Stimulated activated CD4-positive, alpha-beta T cell treated with anti-CD3 and anti-CD28 coated beads, Interleukin-12 subunit alpha, Interleukin-12 subunit beta, amount 100 ng/mL, for 4 hours (primary cell): ENCODE data around the gene OXTR.
"Not testable (repeated sequence)": the region's sequence is repeated elsewhere in the genome, so short reads cannot be mapped to it uniquely, and the experiment has no call there.

Experiments used
- DNase-seq: peaks from one replicate; pipeline ENCODE4 v3.0.0-alpha.2; 2020

OXTR gene

GRCh38 chr3:8739757-8740504 lies 29.5 kb downstream of the OXTR start:
- no peak for DNase-seq

- DNase-seq = no peak
Measured at GRCh38 chr3:8738639-8739038, 30.8 kb downstream of the OXTR start.

DNA sequence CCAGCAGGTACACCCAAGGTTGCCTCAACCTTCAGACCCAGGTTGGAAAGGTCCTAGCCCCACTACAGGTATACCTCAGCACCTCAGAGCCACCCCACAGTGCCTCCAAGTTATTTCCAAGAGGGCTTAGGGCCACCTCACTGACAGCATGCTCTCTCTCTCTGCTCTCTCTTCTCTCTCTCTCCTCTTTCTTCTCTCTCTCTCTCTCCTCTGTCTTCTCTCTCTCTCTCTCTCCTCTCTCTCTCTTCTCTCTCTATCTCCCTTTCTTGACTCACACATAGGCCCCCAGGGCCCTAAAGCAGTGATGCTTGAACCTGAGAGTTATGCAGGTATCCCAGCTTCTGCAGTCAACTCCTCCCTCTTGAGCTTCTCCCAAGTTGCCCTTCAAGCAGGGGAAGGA lies 31.6 kb downstream of the OXTR start:
- DNase-seq = no peak

GRCh38 chr3:8737301-8737700 lies 32.1 kb downstream of the OXTR start:
- DNase-seq = no peak

DNA sequence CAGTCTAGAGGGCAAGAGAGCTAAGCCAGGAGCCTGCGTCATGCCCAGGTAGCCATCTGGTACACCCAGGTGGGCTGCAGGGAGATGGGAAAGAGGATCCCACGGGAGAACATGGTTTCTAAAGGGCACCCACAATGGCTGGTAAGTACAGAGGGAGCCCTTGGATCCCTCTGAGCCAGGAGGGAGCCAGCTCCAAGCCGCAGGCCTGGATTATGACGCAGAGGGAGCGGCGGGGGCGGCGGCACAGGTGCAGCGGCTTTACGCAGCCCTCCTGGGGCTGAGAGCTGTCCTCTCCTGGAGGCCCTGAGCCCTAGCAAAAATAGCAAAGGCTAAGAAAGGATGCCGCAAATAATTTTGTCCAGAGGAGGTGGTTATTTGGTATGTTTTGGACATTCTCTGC lies 33.0 kb downstream of the OXTR start:
- DNase-seq = no peak

DNA sequence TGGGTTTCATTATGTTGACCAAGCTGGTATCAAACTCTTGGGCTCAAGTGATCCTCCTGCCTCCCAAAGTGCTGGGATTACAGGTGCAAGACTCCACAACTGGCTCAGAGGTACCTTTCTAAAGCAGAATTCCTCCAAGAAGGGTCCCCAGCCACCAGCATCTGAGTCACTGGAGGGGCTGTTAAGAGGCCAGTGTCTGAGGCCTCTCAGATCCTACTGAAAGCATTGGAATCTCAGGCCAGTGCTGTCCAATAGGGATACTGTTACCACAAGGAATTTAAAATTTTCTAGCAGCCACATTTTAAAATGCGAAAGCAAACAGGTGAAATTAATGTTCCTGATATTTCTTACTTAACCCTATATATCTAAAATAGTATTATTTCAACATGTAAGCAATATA lies 34.5 kb downstream of the OXTR start:
- no peak for DNase-seq

GRCh38 chr3:8734137-8734878 lies 35.1 kb downstream of the OXTR start:
- no peak for DNase-seq

GRCh38 chr3:8733332-8734094 lies 35.9 kb downstream of the OXTR start, which contains the start of gene CAV3:
CAV3 (plus strand) TSS chr3:8733802; CDS start chr3:8733877, 75 bp downstream.
- DNase-seq = no peak

DNA sequence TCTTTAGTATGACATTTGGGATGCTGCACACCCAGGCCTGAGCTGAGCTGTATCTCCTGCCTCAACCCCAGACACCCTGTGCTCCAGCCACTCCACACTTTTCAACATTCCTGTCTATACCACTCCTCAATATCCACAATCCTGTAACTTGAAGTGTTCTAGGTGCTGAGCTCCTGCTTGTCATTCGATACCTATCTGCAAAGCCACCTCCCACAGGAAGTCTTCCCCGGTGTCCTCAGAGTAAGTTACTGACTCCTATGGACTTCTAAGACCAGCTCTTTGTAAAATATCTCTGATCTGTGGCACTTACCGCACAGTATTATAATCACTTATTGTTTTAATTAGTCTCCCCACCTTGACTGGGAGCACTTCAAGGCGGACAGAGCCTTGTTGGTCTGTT lies 37.0 kb downstream of the OXTR start:
- DNase-seq = no peak

- no peak for DNase-seq
Measured at GRCh38 chr3:8730656-8731055, 38.8 kb downstream of the OXTR start.

DNA sequence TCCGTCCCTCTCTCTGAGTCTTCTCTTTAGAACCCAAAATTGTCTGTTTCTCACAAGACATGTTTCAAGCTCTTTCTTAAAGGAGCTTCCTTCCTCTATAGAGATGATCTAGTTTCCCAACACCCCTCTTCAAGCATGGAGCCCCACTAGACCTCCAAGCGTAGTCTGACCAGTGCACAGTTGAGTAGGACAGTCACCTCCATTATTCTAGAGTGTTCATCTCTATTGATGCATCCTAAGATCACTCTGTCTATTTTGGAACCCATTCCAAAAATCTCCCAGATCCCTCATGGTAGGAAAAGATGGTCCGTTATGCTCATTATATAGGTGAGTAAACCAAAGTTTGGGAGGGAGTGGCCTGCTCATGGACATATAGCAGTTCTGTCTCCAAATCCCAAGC lies 39.9 kb downstream of the OXTR start:
- no peak for DNase-seq

DNA sequence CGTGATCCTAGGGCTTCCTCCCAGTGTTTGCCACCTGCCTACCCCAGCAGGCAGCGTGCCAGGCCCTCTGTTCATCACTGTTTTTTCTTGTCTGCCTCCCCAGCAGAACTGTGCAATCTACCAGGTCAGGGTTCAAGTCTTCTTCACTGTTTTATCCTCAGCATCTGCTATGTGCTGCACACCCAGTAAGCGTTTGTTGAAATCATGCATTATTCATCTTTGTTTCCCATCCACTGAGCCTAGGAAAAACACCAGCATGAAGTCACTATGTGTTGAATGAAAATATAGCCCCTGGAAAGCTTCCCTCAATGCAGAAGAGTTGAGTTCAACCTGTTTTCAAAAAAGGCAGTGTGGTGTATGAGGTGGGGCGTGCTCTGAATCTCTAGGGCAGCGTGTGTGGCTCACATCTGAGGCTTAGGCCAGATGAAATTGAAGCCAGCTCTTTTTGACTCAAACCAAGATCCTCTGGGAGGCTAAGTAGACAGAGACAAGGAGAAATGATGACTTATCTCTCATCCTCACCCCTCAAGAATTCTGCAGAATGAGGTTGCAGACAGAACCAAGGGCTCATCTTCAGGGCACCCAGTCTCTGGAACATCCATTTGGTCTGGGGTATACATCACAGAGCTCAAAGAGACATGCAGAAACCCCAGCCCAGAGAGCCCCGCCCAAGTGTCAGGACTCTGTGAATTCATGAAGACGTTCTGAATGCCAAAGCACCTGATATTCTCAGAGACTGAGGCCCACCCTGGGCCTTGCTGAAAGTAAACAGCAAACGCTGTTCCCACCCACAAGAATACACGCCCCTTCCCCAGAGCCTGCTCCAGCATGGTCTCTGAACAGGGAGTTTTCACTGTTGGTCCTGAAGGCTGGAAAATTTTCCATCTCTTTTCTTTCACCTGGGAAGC lies 41.6 kb downstream of the OXTR start:
- no peak for DNase-seq

DNA sequence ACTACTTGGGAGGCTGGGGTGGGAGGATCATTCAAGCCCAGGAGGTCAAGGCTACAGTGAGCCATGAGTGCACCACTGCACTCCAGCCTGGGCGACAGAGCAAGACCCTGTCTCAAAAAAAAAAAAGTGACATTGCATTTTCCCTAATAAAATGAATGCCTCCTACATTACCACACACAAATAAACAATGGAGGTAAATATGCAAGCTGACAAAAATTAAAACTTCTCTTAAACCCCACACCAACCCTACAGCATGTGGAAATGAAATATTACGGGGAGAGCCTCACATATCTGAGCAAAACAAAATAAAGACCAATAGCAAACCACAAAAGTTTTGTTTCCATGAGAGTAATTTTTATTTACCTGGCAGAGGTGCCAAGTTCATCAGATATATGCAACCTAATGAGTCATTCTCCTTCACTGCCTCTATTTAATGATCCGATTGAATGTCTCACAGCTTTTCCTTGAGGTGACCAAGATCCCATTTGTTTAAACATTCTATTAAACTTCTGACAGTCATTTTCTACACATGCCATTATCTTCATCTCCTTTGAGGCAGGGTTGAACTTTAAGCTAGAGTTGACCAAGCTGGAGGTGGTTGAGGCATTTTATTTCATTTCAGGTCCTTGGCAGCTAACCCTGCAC lies 45.2 kb downstream of the OXTR start:
- no peak for DNase-seq

GRCh38 chr3:8723612-8724011 lies 45.8 kb downstream of the OXTR start:
- DNase-seq = no peak

- no peak for DNase-seq
Measured at GRCh38 chr3:8722808-8723207, 46.6 kb downstream of the OXTR start.

DNA sequence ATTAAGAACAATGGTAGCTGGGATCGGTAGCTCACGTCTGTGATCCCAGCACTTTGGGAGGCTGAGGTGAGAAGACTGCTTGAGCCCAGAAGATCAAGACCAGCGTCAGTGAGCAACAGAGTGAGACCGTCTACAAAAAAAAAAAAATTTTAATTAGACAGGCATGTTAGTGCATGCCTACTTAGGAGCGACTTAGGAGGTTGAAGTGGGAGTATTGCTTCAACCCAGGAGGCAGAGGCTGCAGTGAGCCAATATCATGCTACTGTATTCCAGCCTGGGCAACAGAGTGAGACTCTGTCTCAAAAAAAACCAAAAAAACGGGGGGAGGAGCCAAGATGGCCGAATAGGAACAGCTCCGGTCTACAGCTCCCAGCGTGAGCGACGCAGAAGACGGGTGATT lies 53.7 kb downstream of the OXTR start:
- not testable (repeated sequence) for DNase-seq

DNA sequence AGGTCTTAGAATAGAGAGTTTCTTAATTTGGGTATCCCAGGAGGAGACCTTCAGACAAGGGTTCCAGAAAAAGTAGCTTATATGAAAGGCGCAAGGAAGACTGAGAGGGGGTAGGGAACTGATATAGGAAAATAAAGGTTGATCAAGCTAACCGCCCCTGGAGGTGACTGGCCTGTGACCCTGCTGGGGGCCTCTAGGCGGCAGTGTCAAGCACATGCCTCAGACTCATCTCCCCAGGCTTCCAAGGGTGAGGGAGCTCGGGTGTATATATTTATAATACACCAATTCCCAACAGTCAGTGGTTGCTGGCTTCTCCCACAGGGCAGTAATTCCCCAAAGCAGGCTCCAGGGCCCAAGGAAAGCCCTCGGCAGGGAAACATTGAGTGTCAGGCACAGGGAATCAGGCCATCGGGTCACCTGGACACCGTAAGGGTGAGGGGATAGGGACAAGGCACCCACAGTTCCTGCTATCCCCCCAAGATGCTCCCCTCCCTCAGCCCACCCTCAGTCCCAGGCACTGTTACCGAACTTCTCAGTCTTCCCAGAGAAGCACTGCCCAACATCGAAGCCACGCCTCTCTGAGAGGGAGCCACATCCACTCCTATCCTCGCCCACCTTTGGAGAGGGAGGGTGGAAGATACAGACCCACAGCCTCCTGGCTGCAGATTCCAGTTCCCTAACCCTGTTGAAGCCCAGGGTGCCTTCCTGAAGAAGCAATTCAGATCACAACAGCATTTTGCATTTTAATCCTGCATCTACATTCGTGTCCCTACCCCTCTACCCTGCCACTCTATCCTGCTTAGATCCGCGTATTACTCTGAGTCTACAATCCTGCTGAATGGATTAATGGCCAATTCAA lies 55.3 kb downstream of the OXTR start:
- DNase-seq = no peak

GRCh38 chr3:8712908-8713255 lies 56.5 kb downstream of the OXTR start:
- DNase-seq = no peak

DNA sequence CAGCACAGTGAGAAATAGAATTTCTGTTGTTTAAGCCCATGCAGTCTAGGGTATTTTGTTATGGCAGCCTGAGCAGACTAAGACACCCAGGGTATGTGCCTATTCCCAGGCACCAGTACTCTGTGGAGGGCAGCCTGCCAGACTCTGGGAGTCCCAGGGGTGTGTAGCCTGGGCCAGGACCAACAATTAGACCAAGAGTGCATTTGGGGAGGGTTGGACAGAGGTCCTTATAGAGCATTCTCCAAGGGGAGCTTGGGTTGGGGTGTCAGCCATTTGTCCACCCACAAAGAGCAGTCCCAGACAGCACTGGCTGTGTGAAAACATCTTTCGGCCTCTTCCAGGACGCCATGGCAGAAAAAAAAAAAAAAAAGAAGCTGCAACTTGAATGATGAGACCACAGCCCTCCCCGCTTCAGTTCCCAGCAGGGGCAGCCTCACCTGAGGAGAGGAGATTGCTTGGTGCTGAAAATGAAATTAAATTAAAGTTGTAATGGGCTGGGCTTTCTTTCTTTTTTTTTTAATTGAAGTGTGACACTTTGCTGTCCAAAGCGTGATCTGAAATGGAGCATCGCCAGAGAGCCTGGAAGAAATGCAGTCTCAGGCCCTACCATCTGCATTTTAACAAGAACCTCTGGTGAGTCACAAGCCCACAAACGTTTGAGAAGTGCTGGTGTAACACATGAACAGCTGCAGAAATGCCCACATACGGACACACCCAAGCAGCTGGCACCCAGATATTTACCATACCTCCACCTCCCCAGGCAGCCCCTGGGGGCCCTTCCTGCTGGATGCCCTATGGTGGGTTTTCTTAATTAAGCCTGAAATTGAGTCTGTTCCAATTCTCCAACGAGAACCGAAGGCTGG lies 57.1 kb downstream of the OXTR start:
- DNase-seq = no peak
